H1 (cell line): Measurements from ENCODE around the gene ORAI1. TPM values are rescaled to one million over a fixed set of nuclear protein-coding genes. Genes with fewer than 3 reads are reported as not detected.

Source experiments
- CTCF ChIA-PET: fragments of 300-600 bp; sonication (Branson Sonifier 250); formaldehyde crosslinking; loops from one replicate; lab custom pipeline; 2021; ENCODE audit not compliant: partially characterized antibody; lab: Charles Lee
- POLR2A ChIA-PET: fragments of 300-600 bp; sonication (Branson Sonifier 250); formaldehyde crosslinking; loops from one replicate; lab custom pipeline; 2021; ENCODE audit warnings: inconsistent platforms; ENCODE audit not compliant: partially characterized antibody; lab: Charles Lee
- DNase-seq, 2 experiments: peaks; one replicate each; pipeline versions ENCODE4 v3.0.0 to v3.0.0-alpha.2; 2010 to 2022; ENCODE audit warnings: low spot score in 2 of 2, low read depth in 1 of 2, mixed read lengths in 1 of 2
- FAIRE-seq: peaks from 2 replicates; lab custom pipeline; 2011; peaks lifted over from hg19 to GRCh38; lab: Jason Lieb, UNC
- H2AFZ ChIP-seq: 2 replicates; pipeline ENCODE4 v1.8.1; 2012; ENCODE audit warnings: low read length, inconsistent platforms
- H2AK5ac ChIP-seq: 2 replicates; pipeline ENCODE4 v1.6.1; 2013; ENCODE audit warnings: low read depth, low read length
- H2BK120ac ChIP-seq: replicated peaks from 2 replicates; pipeline ENCODE3; 2013; ENCODE audit warnings: low read depth, low read length, inconsistent platforms
- H2BK12ac ChIP-seq: 2 replicates; pipeline ENCODE4 v1.6.1; 2013; ENCODE audit warnings: low read depth, low read length
- H2BK15ac ChIP-seq: 2 replicates; pipeline ENCODE4 v1.6.1; 2013; ENCODE audit warnings: low read length
- H2BK20ac ChIP-seq: 2 replicates; pipeline ENCODE4 v1.6.1; 2013; ENCODE audit warnings: low read length
- H2BK5ac ChIP-seq: 2 replicates; pipeline ENCODE4 v1.6.1; 2013; ENCODE audit warnings: low read depth, low read length
- H3K14ac ChIP-seq: 2 replicates; pipeline ENCODE4 v1.6.1; 2013; ENCODE audit warnings: inconsistent platforms; ENCODE audit not compliant: insufficient read length
- H3K18ac ChIP-seq: 2 replicates; pipeline ENCODE4 v1.6.1; 2013; ENCODE audit warnings: low read length; ENCODE audit errors: extremely low read depth
- H3K23ac ChIP-seq: 2 replicates; pipeline ENCODE4 v1.6.1; 2013; ENCODE audit warnings: inconsistent platforms; ENCODE audit not compliant: insufficient read length
- H3K23me2 ChIP-seq: 2 replicates; pipeline ENCODE4 v1.6.1; 2013; ENCODE audit warnings: low read depth, low read length
- H3K27ac ChIP-seq: 2 replicates; pipeline ENCODE4 v1.6.1; 2011; ENCODE audit warnings: low read depth, low read length, inconsistent platforms
- H3K27me3 ChIP-seq, 4 experiments: replicated peaks in 1 of 4; 1 replicate in 1 of 4; 2 replicates in 3 of 4; pipeline versions ENCODE4 v1.6.1 to v1.8.1; 2011 to 2013; ENCODE audit warnings: low read length in 3 of 4, mild to moderate bottlenecking in 3 of 4, inconsistent platforms in 2 of 4, mixed read lengths in 2 of 4, moderate library complexity in 1 of 4; ENCODE audit not compliant: control insufficient read depth in 3 of 4, insufficient read depth in 3 of 4; ENCODE audit errors: extremely low read depth in 1 of 4
- H3K36me3 ChIP-seq, 4 experiments: 2 replicates each; pipeline versions ENCODE4 v1.6.1 to v1.8.1; 2011 to 2013; ENCODE audit warnings: mild to moderate bottlenecking in 4 of 4, low read length in 3 of 4, moderate library complexity in 2 of 4, control low read depth in 1 of 4, inconsistent platforms in 1 of 4; ENCODE audit not compliant: insufficient read depth in 4 of 4, control insufficient read depth in 2 of 4
- H3K4ac ChIP-seq: replicated peaks from 2 replicates; pipeline ENCODE3; 2013; ENCODE audit warnings: low read length, low read depth, mixed read lengths, inconsistent platforms; ENCODE audit not compliant: insufficient read length
- H3K4me1 ChIP-seq, 4 experiments: replicated peaks in 1 of 4; 1 replicate in 1 of 4; 2 replicates in 3 of 4; pipeline versions ENCODE4 v1.6.1 to v1.8.1; 2011 to 2013; ENCODE audit warnings: low read length in 3 of 4, inconsistent platforms in 2 of 4, mixed read lengths in 1 of 4; ENCODE audit not compliant: insufficient read depth in 4 of 4, control insufficient read depth in 3 of 4
- H3K4me2 ChIP-seq, 2 experiments: 2 replicates each; pipeline versions ENCODE4 v1.6.1 to v1.8.1; 2011 to 2013; ENCODE audit warnings: low read depth in 2 of 2, low read length in 2 of 2, control low read depth in 1 of 2, inconsistent platforms in 1 of 2, mild to moderate bottlenecking in 1 of 2; ENCODE audit not compliant: insufficient read depth in 1 of 2
- H3K4me3 ChIP-seq, 4 experiments: fragments of 200-600, 300-600 bp in 1 of 4; sonication (generic), shearing (Covaris generic), sonication (Bioruptor Twin) in 1 of 4; 2 replicates each; pipeline versions ENCODE4 v1.5.1 to v1.8.1; 2011 to 2016; ENCODE audit warnings: low read length in 4 of 4, low read depth in 3 of 4, control low read depth in 2 of 4, inconsistent platforms in 2 of 4, mild to moderate bottlenecking in 2 of 4, mixed read lengths in 1 of 4, moderate library complexity in 1 of 4; ENCODE audit not compliant: insufficient read depth in 2 of 4; ENCODE audit errors: extremely low read depth in 1 of 4
- H3K56ac ChIP-seq: replicated peaks from 2 replicates; pipeline ENCODE3; 2013; ENCODE audit warnings: low read depth, mild to moderate bottlenecking, mixed read lengths, low read length, inconsistent platforms; ENCODE audit not compliant: insufficient read length
- H3K79me1 ChIP-seq: 2 replicates; pipeline ENCODE4 v1.6.1; 2013; ENCODE audit warnings: low read depth, low read length, control low read depth
- H3K79me2 ChIP-seq, 2 experiments: 2 replicates each; pipeline versions ENCODE4 v1.6.1 to v1.8.1; 2012 to 2013; ENCODE audit warnings: low read length in 2 of 2, mild to moderate bottlenecking in 2 of 2, inconsistent platforms in 1 of 2; ENCODE audit not compliant: insufficient read depth in 2 of 2, control insufficient read depth in 1 of 2
- H3K9ac ChIP-seq, 4 experiments: replicated peaks in 1 of 4; 1 replicate in 1 of 4; 2 replicates in 3 of 4; pipeline versions ENCODE4 v1.6.1 to v1.8.1; 2011 to 2013; ENCODE audit warnings: low read depth in 3 of 4, low read length in 3 of 4, control low read depth in 2 of 4, mild to moderate bottlenecking in 2 of 4, moderate library complexity in 2 of 4, inconsistent platforms in 1 of 4; ENCODE audit errors: extremely low read depth in 1 of 4
- H3K9me3 ChIP-seq, 2 experiments: 2 replicates each; pipeline versions ENCODE4 v1.6.1 to v1.8.1; 2012 to 2013; ENCODE audit warnings: mild to moderate bottlenecking in 2 of 2, moderate library complexity in 2 of 2, control low read depth in 1 of 2, inconsistent platforms in 1 of 2, low read depth in 1 of 2, low read length in 1 of 2, mixed read lengths in 1 of 2; ENCODE audit not compliant: insufficient read depth in 2 of 2
- H4K20me1 ChIP-seq, 2 experiments: replicated peaks in 1 of 2; 2 replicates each; pipeline versions ENCODE3 to v1.8.1; 2011 to 2013; ENCODE audit warnings: inconsistent platforms in 2 of 2, low read length in 2 of 2, mild to moderate bottlenecking in 1 of 2; ENCODE audit not compliant: insufficient read depth in 2 of 2, control insufficient read depth in 1 of 2
- H4K5ac ChIP-seq: 2 replicates; pipeline ENCODE4 v1.6.1; 2013; ENCODE audit warnings: low read length, low read depth, mixed read lengths, inconsistent platforms; ENCODE audit not compliant: insufficient read length
- H4K8ac ChIP-seq: 2 replicates; pipeline ENCODE4 v1.8.0; 2013; ENCODE audit warnings: mild to moderate bottlenecking, moderate library complexity, low read length, inconsistent platforms; ENCODE audit not compliant: insufficient read depth; ENCODE audit errors: extremely low read depth
- H4K91ac ChIP-seq: replicated peaks from 2 replicates; pipeline ENCODE3; 2013; ENCODE audit warnings: low read length, mixed read lengths, inconsistent platforms; ENCODE audit not compliant: insufficient read length
- CEBPB ChIP-seq: IDR thresholded peaks from 2 replicates; pipeline ENCODE4 v1.6.1; 2012; ENCODE audit warnings: low read depth, low read length
- CHD1 ChIP-seq: IDR thresholded peaks from 2 replicates; pipeline ENCODE4 v1.6.1; 2012; ENCODE audit warnings: low read depth, low read length, improper control_type of control experiment
- CHD2 ChIP-seq: IDR thresholded peaks from 2 replicates; pipeline ENCODE4 v1.6.1; 2012; ENCODE audit warnings: low read length, improper control_type of control experiment
- HDAC6 ChIP-seq: IDR thresholded peaks from one replicate; pipeline ENCODE4 v1.7.1; 2012; ENCODE audit warnings: low read depth, mild to moderate bottlenecking, inconsistent platforms, low read length, moderate library complexity
- JUN ChIP-seq: IDR thresholded peaks from 2 replicates; pipeline ENCODE4 v1.6.1; 2011; ENCODE audit warnings: low read depth, mild to moderate bottlenecking, improper control_type of control experiment, low read length
- KDM5A ChIP-seq: fragments of 200-600 bp; IDR thresholded peaks from 2 replicates; pipeline ENCODE4 v1.7.1; 2012; ENCODE audit warnings: mild to moderate bottlenecking, low read length, inconsistent platforms, mixed read lengths
- RNF2 ChIP-seq: fragments of 200-900, 300-1000 bp; sonication (generic); IDR thresholded peaks from 2 replicates; pipeline ENCODE4 v1.7.1; 2016; ENCODE audit warnings: borderline replicate concordance, low read depth, mild to moderate bottlenecking, antibody characterized with exemption, low read length; ENCODE audit not compliant: poor library complexity, severe bottlenecking; ENCODE audit errors: missing control alignments
- SIN3A ChIP-seq, 2 experiments: IDR thresholded peaks in 1 of 2; conservative IDR thresholded peaks in 1 of 2; 2 replicates each; pipeline ENCODE4 v1.6.1; 2011 to 2012; ENCODE audit warnings: low read length in 2 of 2, improper control_type of control experiment in 1 of 2, low read depth in 1 of 2, mild to moderate bottlenecking in 1 of 2
- SP4 ChIP-seq: IDR thresholded peaks from 2 replicates; pipeline ENCODE4 v1.6.1; 2012; ENCODE audit warnings: low read length, inconsistent platforms
- WGBS, 2 experiments: shearing (Covaris generic) in 1 of 2; methylation state at CpG; one replicate each; pipeline versions ENCODE4 v1.1.6 to v1.1.7; 2013 to 2015; ENCODE audit warnings: low lambda C conversion rate in 2 of 2, mixed read lengths in 2 of 2, inconsistent platforms in 1 of 2, low coverage in 1 of 2, missing lambda C conversion rate in 1 of 2; ENCODE audit not compliant: insufficient replicate concordance in 2 of 2, insufficient coverage in 1 of 2, insufficient read length in 1 of 2; ENCODE audit errors: extremely low coverage in 1 of 2, missing lambda C conversion rate in 1 of 2; 5-methylcytosine and 5-hydroxymethylcytosine counted together
- polyA plus RNA-seq, 7 experiments: library from polyadenylated mRNA; depleted of rRNA in 3 of 7; stranded (reverse) in 5 of 7; unstranded in 2 of 7; fragments of >200 nt in 5 of 7; fragments of 200-250 nt in 2 of 7; gene quantifications; 1 replicate in 5 of 7; 2 replicates in 1 of 7; 4 replicates in 1 of 7; pipeline versions ENCODE4 v1.2.1 to v1.2.3, GENCODE V29; 2011 to 2013; ENCODE audit warnings: missing spikeins in 2 of 7, mixed read lengths in 2 of 7
- total RNA-seq: library from RNA; stranded (reverse); fragmentation: NEBNext Ultra II Directional; extraction: Animal tissue kit (Norgen Biotek cat#: 25700); gene quantifications from 2 replicates; pipeline ENCODE4 v1.2.1, GENCODE V29; 2021
- TF ChIP-seq, protein P1 (sequence below): IDR thresholded peaks from 2 replicates; pipeline ENCODE4 v1.6.1; 2012; ENCODE audit warnings: inconsistent platforms

The ORAI1 gene
- total and polyA plus RNA-seq, 2 of the 8 experiments (the other 6 are each of a cell fraction or from before 2014, with no cell fraction given) = 29.9 to 71.5 TPM

DNA sequence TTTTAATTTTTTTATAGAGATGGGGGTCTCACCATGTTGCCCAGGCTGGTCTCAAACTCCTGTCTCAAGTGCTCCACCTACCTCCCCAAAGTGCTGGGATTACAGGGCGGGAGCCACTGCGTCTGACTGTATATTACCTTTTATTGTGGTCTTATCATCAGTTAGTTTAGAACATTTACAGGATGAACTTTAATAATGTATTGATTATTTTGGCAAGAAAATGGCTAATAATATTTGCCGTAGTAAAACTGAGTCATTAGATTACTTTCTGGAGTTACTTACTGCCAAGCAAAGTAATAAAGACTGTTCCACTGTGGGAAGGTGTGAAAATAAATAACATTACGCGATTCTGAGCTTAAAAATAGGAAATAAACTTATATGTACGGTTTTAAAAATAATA lies 23.6 kb upstream of the ORAI1 start:
- no peaks in the 10 kb centered on the region for H3K79me2 ChIP-seq
- no peak overlapping the region for H3K27ac ChIP-seq
- no peak for DNase-seq
- H3K56ac ChIP-seq = no peak overlapping the region
- no peak overlapping the region for H3K4me2 ChIP-seq
- no peak overlapping the region for H2BK120ac ChIP-seq
- H2AFZ ChIP-seq = no peak overlapping the region
- no peak overlapping the region for H3K14ac ChIP-seq
- no peaks in the 10 kb centered on the region; a peak in 1 of 8 replicates for H3K36me3 ChIP-seq
- H3K79me1 ChIP-seq = no peaks in the 10 kb centered on the region
- TF ChIP-seq SIN3A (conservative IDR thresholded peaks at IDR 0.05 in 1 of 2, IDR thresholded peaks at IDR 0.05 in 1 of 2; ENCODE audit: low read depth in 1 of 2, low read length in 2 of 2) (no peak), CEBPB (no peak), JUN (no peak), SP4 (no peak), KDM5A (no peak), CHD2 (no peak), HDAC6 (no peak), RNF2 (no peak), CHD1 (no peak)
- TF ChIP-seq, protein P1, sequence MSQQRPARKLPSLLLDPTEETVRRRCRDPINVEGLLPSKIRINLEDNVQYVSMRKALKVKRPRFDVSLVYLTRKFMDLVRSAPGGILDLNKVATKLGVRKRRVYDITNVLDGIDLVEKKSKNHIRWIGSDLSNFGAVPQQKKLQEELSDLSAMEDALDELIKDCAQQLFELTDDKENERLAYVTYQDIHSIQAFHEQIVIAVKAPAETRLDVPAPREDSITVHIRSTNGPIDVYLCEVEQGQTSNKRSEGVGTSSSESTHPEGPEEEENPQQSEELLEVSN = no peak
- no peak overlapping the region for H4K8ac ChIP-seq
- H4K5ac ChIP-seq = no peak overlapping the region
- no peak overlapping the region for H2BK12ac ChIP-seq
- H2BK20ac ChIP-seq = no peak overlapping the region
- no peak overlapping the region for H2BK5ac ChIP-seq
- no peak overlapping the region for H3K9ac ChIP-seq
- no peak overlapping the region for H2AK5ac ChIP-seq
- H3K4ac ChIP-seq = no peak overlapping the region
- 97% methylated on average over 6 of the region's 6 CpGs; no CpG with 5 or more reads in 1 of the 2 experiments for WGBS, 2 experiments
- no peaks in the 10 kb centered on the region for H3K23me2 ChIP-seq
- H3K4me1 ChIP-seq = no peaks in the 10 kb centered on the region
- H4K91ac ChIP-seq = no peak overlapping the region
- H3K9me3 ChIP-seq = no peaks in the 10 kb centered on the region
- POLR2A ChIA-PET = interaction anchor here (0.6 to 10.4 kb wide), 5 partner anchors 10 to 66 kb away, joined by 3 to 219 read pairs (median 3); partner anchors contain the start of gene KDM2B
- no peak overlapping the region for H3K4me3 ChIP-seq
- no peaks in the 10 kb centered on the region for H4K20me1 ChIP-seq
- CTCF ChIA-PET = interaction anchor here (0.7 to 1.1 kb wide), 4 partner anchors 9 to 108 kb away, joined by 3 to 4 read pairs (median 4); no protein-coding TSS in a partner anchor
- FAIRE-seq = no peak
- H3K27me3 ChIP-seq = no peaks in the 10 kb centered on the region
- H3K23ac ChIP-seq = no peak overlapping the region
- H3K18ac ChIP-seq = no peak overlapping the region
- H2BK15ac ChIP-seq = no peak overlapping the region
